Activated T-helper 17 cell treated with anti-CD3 and anti-CD28 coated beads, Interleukin-2, amount 50 U/mL, for 72 hours (primary cell): ENCODE data around the gene ADARB2. TPM values are rescaled to one million over a fixed set of nuclear protein-coding genes. Genes with fewer than 3 reads are reported as not detected.

Experiments used
- ATAC-seq: fragments of 150-1000 bp; cut with Tn5 transposase; replicated peaks from 2 replicates; pipeline ENCODE4 v1.10.0; 2021; ENCODE audit warnings: mild to moderate bottlenecking, moderate library complexity
- H3K27ac Mint-ChIP-seq: one replicate; pipeline ENCODE4 v1.8.0; 2022; ENCODE audit warnings: mixed read lengths
- H3K27me3 Mint-ChIP-seq: one replicate; pipeline ENCODE4 v1.8.0; 2022; ENCODE audit warnings: mixed read lengths
- H3K36me3 Mint-ChIP-seq: one replicate; pipeline ENCODE4 v1.8.0; 2022; ENCODE audit warnings: low read depth, mild to moderate bottlenecking, mixed read lengths
- H3K4me1 Mint-ChIP-seq: one replicate; pipeline ENCODE4 v1.8.0; 2022; ENCODE audit warnings: mixed read lengths
- H3K4me3 Mint-ChIP-seq: one replicate; pipeline ENCODE4 v1.8.0; 2022; ENCODE audit warnings: mild to moderate bottlenecking, mixed read lengths
- H3K9me3 Mint-ChIP-seq: one replicate; pipeline ENCODE4 v1.8.0; 2022; ENCODE audit warnings: mixed read lengths
- total RNA-seq, 2 donors: library from RNA; stranded (reverse); gene quantifications; one replicate each; pipeline ENCODE4 v1.2.3, GENCODE V29; 2022

ADARB2 gene
- total RNA-seq, 2 donors from 2014 or later: not detected

GRCh38 chr10:1190052-1190395 is 547.3 kb downstream of the ADARB2 start:
- no peak for ATAC-seq
- Mint-ChIP-seq H3K9me3 (no peaks in the 10 kb centered on the region), H3K4me3 (no peak overlapping the region), H3K4me1 (peaks cover 8% of the 10 kb centered on the region), H3K27ac (no peak overlapping the region), H3K36me3 (no peaks in the 10 kb centered on the region), H3K27me3 (no peaks in the 10 kb centered on the region)

DNA sequence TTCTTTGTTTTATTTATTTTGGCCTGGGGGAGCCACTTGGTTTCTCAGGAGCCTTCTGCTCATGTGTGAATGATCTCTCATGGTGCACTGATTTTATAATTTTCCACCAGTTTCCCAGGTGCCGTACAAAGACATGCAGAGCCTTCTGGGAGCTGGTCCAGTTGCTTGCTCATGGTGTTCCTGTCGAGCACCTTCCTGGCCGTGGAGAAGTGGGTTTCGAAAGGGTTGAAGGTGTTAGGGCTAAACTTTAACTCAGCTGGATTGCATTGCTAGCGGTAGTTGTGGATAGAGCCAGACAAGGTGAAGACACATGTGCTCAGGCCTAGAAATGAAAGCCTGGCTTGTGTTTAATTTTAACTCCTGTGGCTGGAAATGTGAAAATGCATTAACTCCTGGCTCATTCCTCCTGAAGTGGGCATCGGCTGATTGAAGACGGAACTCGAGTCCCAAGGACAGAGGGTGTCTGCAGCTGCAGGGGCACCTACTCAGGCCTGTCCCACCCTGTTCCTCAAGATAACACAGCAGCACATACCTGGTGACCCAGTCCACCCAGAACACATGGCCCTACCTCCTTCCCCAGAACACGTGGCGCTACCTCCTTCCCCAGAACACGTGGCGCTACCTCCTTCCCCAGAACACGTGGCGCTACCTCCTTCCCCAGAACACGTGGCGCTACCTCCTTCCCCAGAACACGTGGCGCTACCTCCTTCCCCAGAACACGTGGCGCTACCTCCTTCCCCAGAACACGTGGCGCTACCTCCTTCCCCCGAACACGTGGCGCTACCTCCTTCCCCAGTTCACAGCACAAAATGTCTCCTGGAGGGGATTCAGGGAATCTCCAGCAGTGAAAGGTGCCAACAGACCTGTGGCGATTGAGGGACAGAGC is 547.9 kb downstream of the ADARB2 start:
- no peaks in the 10 kb centered on the region for H3K36me3 Mint-ChIP-seq
- H3K9me3 Mint-ChIP-seq: no peaks in the 10 kb centered on the region
- H3K4me1 Mint-ChIP-seq: peaks cover 8% of the 10 kb centered on the region
- no peak overlapping the region for H3K27ac Mint-ChIP-seq
- H3K27me3 Mint-ChIP-seq: no peaks in the 10 kb centered on the region
- ATAC-seq: no peak
- H3K4me3 Mint-ChIP-seq: no peak overlapping the region

GRCh38 chr10:1188558-1189135 is 548.7 kb downstream of the ADARB2 start:
- H3K4me1 Mint-ChIP-seq: peaks cover 5% of the 10 kb centered on the region
- no peaks in the 10 kb centered on the region for H3K36me3 Mint-ChIP-seq
- no peak for ATAC-seq
- H3K4me3 Mint-ChIP-seq: no peak overlapping the region
- H3K27ac Mint-ChIP-seq: no peak overlapping the region
- H3K9me3 Mint-ChIP-seq: no peaks in the 10 kb centered on the region
- peaks cover under 1% of the 10 kb centered on the region for H3K27me3 Mint-ChIP-seq

DNA sequence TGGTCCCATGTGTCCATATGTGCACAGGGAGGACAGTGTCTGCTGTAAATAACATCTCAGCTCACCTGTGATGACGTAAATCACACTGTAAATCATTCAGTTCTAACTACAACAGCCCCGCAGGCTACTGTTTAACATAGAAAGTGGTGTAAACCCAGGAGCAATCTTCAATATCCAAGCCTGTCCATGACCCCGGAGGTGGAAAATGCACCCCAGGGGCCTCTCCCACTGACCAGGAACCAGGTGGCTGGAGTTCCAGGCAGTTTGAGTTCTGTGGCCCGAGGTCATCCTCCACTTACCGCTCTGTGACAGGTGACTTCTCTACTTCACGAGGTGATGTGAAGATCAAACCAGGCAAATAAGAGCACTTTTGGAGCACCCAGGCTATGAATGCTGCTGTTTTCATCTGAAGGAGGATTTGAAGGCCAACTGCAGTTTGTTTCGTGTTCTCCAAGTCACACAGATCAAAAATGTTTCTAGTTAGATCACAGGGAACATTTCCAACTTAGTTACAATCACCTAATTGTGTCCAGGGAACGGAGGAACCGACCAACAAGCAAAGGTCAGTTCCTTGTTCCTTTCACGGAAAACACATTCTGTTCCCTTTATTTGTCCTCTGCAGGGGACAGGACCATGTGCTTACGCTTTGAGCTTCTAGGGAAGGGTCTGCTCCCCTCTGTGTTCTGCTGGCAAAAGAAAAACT is 549.3 kb downstream of the ADARB2 start:
- H3K9me3 Mint-ChIP-seq: no peaks in the 10 kb centered on the region
- ATAC-seq: no peak

DNA sequence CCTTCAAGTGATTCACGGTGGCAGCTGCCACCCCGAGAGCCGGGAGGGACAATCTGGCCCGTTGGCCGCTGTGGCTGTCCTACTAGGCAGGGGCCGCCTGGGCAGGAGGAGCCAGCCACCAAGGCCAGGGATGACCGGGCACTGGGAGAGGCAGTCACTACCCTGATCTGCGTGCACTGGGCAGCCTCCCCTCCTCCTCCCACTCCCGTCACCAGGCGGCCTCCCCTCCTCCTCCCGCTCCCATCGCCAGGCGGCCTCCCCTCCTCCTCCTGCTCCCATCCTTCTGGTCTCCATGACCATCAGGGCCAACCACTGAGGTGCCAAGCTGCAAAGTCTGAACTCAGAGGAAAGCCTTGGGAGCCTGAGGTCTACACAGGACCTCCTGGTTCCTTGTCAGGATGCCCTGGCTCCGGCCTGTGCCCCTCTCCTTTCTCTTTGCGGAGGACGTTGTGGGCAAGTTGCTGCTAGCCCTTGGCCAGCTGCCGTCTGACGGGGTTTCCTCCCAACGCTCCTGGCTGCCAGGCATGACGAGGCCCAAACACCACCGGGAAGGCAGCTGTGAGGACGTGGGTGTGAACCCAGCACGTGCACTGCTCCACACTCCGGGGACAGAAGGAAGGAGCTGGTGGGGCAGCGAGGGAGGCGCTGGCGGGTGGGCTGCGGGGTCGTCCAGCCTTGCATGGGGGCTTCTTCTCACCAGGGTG is 550.0 kb downstream of the ADARB2 start:
- Mint-ChIP-seq H3K27ac (no peak overlapping the region), H3K9me3 (no peaks in the 10 kb centered on the region), H3K4me3 (no peak overlapping the region), H3K27me3 (peaks cover 4% of the 10 kb centered on the region), H3K4me1 (no peaks in the 10 kb centered on the region), H3K36me3 (no peaks in the 10 kb centered on the region)
- ATAC-seq: no peak

More for the DNA sequence above, 549.3 kb downstream of the ADARB2 start:
- Mint-ChIP-seq H3K36me3 (no peaks in the 10 kb centered on the region), H3K4me3 (no peak overlapping the region), H3K4me1 (no peaks in the 10 kb centered on the region), H3K27me3 (peaks cover 4% of the 10 kb centered on the region), H3K27ac (no peak overlapping the region)

DNA sequence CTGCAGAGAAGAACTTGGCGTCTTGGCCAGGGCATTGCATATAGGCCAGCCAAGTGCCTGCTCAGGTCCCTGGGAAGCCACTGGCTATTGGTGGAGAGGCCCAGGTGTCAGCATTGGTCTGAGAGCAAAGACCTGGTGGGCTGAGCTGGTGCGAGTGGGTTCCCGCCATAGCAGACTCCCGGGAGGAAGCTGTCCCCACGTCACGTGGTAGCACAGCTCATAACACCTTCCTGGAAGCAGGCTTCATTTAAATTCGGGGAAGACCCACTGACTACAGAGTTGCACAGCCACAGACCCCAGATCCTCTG is 550.7 kb downstream of the ADARB2 start:
- no peak for ATAC-seq
- Mint-ChIP-seq H3K4me1 (no peaks in the 10 kb centered on the region), H3K4me3 (no peak overlapping the region), H3K27ac (no peak overlapping the region), H3K27me3 (peaks cover 4% of the 10 kb centered on the region), H3K36me3 (no peaks in the 10 kb centered on the region), H3K9me3 (no peaks in the 10 kb centered on the region)

DNA sequence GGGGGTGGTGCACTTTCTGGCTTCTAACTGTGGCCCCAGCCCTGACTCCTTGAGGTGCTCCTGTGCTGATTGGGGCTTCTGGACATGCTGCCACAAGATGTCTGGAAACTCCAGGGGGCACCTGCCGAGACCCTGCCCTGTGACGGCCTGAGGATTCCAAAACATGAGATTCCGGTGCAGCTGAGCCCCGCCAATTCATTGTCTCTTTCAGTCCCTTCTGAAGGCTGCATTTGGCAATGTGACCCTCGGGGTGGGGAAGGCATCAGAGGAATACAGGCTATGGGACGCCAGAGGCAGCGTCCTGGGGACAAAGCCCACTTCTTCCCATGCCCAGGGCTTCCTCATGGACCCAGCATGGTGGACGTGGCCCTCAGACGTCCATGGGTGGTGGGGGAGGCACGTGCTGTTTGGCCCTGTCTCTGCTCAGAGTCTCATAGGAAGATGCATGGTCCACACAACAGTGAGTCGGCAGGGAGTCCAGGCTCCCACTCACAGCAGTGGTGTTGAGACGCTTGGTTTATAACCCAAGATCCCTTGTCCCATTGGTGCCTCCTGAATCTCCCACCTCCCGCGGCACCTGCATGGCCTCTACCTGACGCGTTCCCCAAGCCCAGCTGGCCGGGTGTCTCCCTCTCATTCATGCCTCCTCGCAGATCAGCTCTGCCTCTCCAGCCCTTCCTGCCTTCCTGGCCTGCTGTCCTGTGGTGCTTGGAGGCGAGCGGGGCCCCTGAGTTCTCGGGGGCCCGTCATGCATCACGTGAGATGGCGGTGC is 551.2 kb downstream of the ADARB2 start:
- Mint-ChIP-seq H3K4me1 (no peaks in the 10 kb centered on the region), H3K27ac (no peak overlapping the region), H3K27me3 (peaks cover 4% of the 10 kb centered on the region), H3K4me3 (no peak overlapping the region), H3K36me3 (no peaks in the 10 kb centered on the region), H3K9me3 (no peaks in the 10 kb centered on the region)
- no peak for ATAC-seq

- Mint-ChIP-seq H3K4me3 (no peak overlapping the region), H3K36me3 (no peaks in the 10 kb centered on the region), H3K4me1 (no peaks in the 10 kb centered on the region), H3K27me3 (peaks cover 11% of the 10 kb centered on the region), H3K9me3 (no peaks in the 10 kb centered on the region), H3K27ac (no peak overlapping the region)
- no peak for ATAC-seq
These were observed 552.5 kb downstream of the ADARB2 start for GRCh38 chr10:1184541-1185430.

DNA sequence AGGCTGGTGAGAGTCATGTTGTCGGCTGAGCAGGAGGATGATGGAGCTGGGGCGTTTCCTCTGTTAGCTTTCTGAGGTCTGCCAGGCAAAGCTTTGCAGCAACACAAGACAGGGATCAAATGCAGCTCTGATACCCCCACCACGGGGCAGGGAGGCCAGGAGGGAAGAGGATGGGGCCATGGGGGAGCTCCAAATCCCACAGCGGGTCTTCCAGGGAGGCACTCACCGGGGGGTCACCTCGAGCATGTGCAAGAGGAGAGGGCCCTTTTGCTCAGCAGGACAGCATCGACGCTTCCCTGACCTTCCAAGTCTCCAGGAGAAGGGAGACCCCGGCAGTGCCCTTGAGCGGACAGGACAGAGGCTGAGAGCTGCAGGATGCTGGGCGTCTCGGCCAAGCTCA is 553.6 kb downstream of the ADARB2 start:
- H3K9me3 Mint-ChIP-seq: no peaks in the 10 kb centered on the region
- H3K36me3 Mint-ChIP-seq: no peaks in the 10 kb centered on the region
- no peak for ATAC-seq
- H3K4me3 Mint-ChIP-seq: no peak overlapping the region
- H3K27ac Mint-ChIP-seq: no peak overlapping the region
- peaks cover 11% of the 10 kb centered on the region for H3K27me3 Mint-ChIP-seq
- H3K4me1 Mint-ChIP-seq: no peaks in the 10 kb centered on the region

DNA sequence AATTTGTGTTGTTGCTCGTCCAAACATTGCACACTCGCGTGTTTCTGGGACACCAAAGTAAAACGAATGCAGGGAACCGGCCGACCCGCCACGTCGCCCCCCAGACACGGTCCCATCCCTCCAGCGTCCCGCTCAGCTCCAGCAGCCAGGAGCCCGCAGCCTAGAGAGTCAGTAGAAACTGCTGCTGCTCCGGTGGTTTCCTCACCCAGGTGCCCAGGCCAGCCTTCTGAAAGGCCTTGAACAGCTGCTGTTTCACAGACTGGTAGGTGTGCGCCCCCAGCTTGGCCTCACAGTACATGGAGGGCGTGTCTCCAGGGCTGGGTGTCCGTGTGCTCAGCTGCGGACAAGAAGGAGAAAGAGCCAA is 554.3 kb downstream of the ADARB2 start:
- Mint-ChIP-seq H3K4me1 (no peaks in the 10 kb centered on the region), H3K27me3 (peaks cover 11% of the 10 kb centered on the region), H3K27ac (no peak overlapping the region), H3K9me3 (no peaks in the 10 kb centered on the region), H3K36me3 (no peaks in the 10 kb centered on the region), H3K4me3 (no peak overlapping the region)
- no peak for ATAC-seq

DNA sequence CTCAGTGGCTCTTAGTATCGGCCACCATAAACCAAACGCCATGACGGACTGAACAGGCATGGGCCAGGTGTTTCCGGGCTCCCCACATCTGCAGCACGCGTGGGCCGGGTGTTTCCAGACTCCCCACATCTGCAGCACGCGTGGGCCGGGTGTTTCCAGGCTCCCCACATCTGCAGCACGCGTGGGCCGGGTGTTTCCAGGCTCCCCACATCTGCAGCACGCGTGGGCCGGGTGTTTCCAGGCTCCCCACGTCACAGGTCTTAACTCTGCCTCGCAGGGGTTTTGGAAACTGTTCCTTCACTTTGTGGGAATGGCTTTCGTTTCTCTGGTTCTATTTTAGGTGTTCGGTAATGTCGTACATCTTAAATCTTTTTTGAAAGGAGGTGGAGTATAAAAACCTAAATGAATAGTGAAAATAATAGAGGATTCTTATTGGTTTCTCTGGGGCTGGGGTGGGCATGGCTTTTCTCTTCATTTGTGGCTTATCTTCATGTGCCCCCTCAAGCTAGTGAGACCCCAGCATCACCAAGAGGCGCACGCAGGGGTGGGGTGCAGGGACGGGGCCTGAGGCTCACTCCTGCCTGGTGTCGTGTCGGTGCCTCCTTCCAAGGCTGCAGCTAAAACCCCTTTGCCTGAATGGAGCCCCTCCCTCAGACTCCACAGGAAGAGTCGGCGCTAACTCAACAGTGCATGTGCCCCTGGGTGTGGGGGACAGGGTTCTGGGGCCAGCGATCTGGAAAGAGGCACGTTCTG is 554.9 kb downstream of the ADARB2 start:
- Mint-ChIP-seq H3K4me1 (no peaks in the 10 kb centered on the region), H3K4me3 (no peak overlapping the region), H3K36me3 (no peaks in the 10 kb centered on the region), H3K27ac (no peak overlapping the region), H3K9me3 (no peaks in the 10 kb centered on the region), H3K27me3 (peaks cover 11% of the 10 kb centered on the region)
- no peak for ATAC-seq

GRCh38 chr10:1180836-1181235 is 556.5 kb downstream of the ADARB2 start:
- no peak for ATAC-seq
- Mint-ChIP-seq H3K27ac (no peak overlapping the region), H3K27me3 (peaks cover 11% of the 10 kb centered on the region)

More at GRCh38 chr10:1180836-1181235, 556.5 kb downstream of the ADARB2 start:
- no peaks in the 10 kb centered on the region for H3K36me3 Mint-ChIP-seq
- H3K4me1 Mint-ChIP-seq: no peaks in the 10 kb centered on the region
- no peak overlapping the region for H3K4me3 Mint-ChIP-seq
- no peaks in the 10 kb centered on the region for H3K9me3 Mint-ChIP-seq
